Activated CD4-positive, alpha-beta T cell treated with anti-CD3 and anti-CD28 coated beads, Interleukin-2, amount 50 U/mL, for 48 hours (primary cell): Measurements from ENCODE around the gene XRCC1.
A peak's percentile ranks its signal among the peaks of the same experiment; 100 is the strongest.
"Not testable (repeated sequence)": the region's sequence is repeated elsewhere in the genome, so short reads cannot be mapped to it uniquely, and the experiment has no call there.

Experiments
- DNase-seq, 2 experiments: peaks; one replicate each; pipeline ENCODE4 v3.0.0-alpha.2; 2020

The XRCC1 gene

DNA sequence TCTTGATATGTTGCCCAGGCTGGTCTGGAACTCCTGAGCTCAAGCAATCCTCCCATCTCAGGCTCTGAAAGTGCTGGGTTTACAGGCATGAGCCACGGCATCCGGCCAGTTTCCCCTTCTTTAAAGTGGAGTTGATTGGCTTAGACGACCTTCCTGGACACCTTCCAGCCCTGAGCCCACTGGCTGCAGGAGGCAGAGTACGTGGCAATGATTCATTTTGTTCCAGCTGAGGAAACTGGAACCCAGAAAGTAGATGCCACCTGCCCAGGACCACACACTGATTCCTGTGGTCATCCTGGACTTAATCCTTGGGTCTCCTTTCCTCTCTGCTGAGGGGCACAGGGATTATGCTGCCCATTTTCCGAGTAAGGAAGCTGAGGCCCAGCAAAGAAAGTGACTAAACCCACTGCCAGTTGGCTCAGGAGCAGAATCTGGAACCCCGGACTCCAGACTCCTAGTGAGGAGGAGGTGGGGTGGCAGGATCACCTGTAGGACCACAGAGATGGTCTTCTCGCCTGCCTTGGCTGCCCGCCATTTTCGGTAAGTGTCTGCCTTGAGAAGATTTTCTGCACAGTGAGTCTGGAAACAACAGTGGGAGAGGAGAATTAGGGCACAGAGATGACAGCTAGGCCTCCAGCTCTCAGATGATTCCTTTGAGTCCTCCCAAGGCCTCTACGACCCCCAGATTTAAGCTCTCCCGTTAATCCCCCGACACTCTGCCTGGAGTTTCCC lies 737 bp downstream of the XRCC1 start:
- DNase-seq, result no peak

DNA sequence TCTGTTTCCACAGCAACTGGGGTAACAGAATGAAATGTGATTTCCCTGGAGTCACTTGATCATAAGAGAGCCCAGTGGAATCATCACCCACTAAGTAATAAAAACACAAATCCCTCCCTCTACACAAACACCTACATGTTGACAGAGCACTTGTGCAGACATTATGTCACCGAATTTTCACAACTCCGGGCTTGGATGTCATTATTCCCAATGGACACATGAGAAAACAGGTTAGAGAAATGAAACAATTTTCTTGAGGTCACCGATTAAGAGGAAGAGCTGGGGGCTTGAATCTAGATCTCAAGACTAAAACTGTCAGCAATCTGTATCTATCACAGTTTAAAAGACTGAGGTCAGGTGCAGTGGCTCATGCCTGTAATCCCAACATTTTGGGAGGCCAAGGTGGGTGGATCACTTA lies 3.1 kb downstream of the XRCC1 start:
- no peak for DNase-seq

DNA sequence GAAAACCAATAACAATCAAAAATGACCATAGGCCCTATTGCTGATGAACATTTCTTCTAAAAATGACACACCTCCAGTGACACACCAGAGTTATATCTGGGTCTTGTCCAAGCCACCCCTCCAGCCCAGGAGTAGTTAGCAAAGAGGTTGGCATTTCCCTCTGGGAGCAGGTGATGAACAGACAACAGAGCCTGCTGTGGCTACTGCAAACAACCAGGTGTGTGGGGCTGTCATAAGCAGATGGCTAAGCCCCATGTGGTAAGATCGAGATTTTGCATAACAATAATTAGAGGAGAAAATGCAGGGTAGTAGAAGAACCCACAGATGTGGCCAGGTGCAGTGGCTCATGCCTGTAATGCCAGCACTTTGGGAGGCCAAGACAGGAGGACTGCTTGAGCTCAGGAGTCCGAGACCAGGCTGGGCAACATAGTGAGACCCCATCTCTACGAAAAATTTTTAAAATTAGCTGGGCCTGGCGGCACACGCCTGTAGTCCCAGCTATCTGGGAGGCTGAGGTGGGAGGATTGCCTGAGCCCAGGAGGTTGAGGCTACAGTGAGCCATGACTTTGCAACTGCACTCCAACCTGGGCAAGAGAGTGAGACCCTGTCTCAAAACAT lies 5.0 kb downstream of the XRCC1 start:
- DNase-seq, result no peak

DNA sequence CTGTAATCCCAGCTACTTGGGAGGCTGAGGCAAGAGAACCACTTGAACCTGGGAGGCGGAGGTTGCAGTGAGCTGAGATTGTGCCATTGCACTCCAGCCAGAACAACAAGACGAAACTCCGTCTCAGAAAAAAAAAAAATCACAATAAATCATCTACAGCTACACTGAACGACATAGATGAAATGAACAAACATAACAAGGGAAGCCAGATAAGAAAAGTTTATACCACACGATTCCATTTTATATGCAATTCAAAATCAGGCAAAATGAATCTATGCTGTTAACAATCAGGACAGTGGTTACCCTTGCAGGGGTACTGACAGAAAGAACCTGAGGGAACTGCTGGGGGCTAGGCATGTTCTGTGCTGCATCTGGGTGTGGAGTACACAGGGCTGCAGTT lies 5.7 kb downstream of the XRCC1 start:
- DNase-seq, result no peak

DNA sequence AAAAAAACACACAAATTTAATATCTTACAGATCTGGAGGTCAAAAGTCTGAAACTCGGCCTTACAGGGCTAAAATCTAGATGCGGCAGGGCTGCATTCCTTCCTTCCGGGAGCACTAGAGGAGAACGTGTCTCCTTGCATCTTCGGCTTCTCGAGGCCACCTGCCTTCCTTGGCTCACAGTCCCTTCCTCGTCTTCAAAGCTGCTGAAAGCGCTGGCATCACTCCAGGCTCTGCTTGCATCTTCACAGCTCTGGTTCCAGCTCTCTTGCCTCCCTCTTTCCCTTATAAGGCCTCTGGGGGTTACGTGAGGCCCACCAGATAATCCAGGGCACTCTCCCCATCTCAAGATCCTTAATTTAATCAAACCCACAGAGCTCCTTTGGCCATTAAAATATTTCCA lies 10.5 kb downstream of the XRCC1 start:
- no peak for DNase-seq

DNA sequence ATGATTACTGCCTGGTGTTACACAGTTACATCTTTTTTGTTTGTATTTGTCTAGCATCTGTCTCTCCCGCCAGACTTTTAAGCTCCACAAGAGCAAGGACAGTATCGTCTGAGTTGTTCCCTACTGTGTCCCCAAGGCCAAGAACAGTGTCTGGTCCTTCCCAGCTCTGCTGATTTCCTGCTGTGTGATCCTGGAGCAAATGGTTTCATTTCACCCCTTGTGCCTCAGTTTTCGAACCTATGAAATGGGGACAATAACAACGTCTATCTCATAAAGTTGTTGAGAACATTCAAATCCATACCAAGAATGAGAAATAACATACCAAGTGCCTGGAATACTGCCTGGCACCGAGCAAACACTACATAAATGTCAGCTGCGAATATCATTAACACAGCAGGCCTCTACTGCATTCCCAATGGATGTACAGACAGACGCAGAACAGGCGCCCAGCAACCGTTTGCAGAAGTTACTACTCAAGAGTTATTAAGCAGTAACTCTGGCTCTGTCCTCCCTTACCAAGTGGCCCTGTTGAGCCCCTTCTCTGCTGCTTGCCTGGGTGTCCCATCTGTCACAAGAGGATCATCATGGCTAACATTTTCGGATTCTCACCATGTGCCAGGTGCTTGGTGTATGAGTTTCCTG lies 11.4 kb downstream of the XRCC1 start:
- no peak for DNase-seq

DNA sequence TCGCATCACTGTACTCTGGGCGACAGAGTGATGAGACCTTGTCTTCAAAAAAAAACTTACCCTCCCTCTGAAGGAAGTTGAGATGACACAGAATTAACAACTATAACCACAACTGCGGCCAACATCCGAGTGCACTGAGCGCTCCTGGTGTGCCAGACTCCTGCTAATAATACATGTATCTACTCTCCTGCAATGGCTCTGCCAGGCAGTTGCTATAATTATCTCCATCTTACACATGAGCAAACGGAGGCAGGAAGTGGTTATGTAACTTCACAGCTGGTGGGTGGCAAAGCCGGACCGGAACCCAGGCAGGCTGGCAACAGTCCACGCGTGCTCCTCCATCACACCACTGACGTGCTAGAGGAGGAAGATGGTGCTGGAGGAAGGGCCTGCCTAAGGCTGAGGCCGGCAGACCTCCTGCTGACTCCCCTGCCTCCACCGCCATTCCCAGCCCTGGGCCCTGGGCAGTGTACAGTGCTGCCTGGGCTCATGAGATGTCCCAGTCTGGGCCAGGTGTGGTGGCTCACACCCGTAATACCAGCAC lies 12.6 kb downstream of the XRCC1 start:
- peak; percentile 57 to 70 for DNase-seq

DNA sequence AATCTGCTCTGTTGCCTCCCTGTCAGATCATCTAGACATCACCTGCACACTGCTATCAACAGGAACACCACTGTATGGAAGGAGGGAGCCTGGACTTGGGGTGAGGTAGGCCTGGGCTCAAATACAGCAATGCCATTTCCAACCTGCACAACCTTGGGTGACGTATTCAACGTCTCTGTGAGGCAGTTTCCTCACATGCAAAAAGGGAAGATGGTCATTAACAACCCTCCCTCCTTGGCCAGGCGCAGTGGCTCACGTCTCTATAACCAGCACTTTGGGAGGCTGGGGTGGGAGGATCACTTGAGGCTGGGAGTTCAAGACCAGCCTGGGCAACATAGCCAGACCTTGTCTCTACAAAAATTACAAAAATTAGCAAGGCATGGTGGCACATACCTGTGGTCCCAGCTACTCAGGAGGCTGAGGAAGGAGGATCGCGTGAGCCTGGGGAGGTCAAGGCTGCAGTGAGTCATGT lies 13.1 kb downstream of the XRCC1 start:
- no peak for DNase-seq

DNA sequence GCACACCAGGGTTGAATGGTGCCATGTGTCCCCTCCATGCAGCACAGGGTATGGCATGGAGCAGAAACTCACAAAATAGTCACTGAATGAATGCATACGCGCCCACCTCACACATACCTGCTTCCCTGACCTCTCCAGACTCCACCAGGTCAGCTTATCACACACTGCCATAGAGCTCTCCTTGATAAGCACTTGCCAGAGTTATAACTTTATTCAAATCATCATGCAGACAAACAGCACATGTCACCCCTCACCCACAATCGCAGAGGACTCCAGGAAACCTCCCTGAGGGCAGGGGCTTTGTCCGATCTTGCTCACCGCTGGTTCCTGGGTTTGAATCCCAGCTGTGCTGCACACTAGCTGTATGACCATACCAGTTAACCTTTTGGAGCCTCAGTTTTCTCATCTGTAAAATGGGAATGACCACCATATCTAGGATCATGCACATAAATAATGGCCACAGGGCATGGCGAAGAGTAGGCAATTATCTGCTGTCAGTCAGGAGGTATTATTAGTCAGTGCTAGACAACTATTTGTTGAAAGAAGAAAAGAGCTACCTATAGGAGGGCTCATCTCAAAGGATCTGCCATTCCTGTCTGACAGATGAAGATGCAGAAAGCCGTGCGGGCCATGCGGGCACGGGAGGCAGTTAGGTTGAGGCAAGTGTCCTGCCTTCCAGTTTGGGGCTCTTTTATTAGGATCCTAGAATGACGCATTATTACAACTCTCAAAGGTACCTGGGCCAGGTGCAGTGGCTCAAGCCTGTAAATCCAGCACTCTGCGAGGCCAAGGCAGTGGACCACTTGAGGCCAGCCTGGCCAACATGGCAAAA lies 14.0 kb downstream of the XRCC1 start:
- no peak for DNase-seq

DNA sequence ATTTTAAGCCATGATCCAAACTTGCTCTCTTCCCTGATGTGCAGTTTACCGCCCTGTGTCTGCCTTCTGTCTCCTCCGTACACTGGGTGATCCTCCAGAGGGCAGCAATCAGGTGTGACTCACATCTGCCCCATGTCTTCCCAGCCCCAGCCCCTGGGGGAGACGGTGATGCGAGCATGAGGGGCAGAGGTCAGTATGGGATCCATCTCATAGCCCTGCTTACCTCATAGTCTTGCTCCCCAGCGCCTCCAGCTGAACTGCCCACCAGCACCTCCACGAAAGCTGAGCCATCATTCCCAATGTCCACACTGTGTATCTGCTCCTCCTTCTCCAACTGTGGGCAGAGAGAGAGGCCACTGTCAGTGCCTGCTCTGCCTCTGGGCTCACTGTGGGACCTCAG lies 14.6 kb downstream of the XRCC1 start:
- peak in 1 of 2 experiments; percentile 19 for DNase-seq

DNA sequence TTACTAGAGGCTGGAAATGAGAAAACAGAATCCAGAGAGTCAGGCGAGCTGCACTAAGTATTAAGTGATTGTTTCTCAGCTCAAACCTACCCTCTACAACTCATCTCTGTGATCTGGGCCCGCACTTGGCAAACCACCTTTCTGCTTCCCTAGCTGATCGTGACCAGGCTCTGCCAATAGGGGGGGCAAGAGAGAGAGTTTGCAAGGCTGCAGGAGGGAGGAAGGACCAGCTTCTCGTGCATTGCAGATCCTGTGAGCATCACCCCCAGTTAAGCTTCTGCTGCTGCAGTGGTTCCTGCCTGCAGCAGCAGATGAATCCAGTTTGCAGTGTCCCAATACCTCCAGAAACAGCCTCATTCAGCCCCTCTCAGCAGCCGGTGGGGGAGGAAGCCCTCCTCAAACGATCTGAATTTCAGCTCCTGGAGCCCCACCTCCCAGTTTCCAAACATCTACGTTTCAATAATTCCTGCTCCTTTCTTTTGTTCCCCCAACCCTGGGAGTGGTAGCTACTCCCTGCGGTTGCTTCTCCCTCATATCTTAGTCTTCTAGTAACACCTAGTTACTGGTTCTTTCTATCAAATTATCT lies 20.0 kb downstream of the XRCC1 start:
- DNase-seq, result peak; percentile 85 to 89

DNA sequence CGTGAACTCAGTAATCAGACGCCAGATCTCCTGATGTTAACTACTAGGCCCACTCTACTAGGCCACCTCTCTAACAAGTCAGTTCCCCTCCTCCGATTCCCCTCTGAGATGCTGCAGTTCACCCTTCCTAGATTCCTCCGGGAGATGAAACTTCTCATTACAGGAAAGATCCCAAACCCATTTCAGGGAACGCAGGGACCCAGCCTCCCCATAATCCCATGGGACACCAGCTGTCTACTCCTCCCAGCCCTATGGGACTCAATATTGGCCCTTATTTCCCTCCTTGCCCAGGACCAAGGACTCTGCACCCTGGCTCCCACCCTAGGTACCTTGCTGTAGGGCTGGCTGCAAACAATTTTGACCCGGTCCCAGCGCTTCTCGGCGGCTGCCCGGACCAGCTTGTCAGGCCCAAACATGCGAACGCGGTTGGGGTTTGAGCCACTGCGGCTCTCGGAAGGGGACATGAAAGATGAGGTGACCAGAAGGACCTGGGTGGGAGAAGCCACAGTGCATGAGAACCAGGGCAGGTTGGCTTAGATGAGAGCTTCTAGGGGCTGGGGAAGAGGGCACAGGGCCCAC lies 20.9 kb downstream of the XRCC1 start:
- no peak for DNase-seq

DNA sequence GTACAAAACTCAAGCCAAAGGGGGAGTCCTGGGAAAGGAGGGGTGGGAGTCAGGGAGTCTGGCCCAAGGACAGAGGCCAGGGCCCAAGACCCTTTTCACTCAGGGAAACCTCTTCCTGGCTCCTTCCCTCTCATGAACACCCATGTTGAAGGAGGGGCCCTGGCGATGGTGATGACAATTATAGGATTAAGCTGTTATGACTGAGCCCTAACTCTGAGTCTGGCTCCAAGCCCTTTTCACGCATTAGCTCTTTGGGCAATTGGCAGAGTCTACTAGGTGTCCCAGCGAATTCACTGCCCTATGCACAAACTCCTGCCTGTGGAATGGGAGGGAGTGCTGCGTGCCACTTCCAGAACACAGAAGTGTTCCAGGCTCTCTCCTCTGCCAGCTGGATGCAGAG lies 21.7 kb downstream of the XRCC1 start:
- DNase-seq, result no peak

DNA sequence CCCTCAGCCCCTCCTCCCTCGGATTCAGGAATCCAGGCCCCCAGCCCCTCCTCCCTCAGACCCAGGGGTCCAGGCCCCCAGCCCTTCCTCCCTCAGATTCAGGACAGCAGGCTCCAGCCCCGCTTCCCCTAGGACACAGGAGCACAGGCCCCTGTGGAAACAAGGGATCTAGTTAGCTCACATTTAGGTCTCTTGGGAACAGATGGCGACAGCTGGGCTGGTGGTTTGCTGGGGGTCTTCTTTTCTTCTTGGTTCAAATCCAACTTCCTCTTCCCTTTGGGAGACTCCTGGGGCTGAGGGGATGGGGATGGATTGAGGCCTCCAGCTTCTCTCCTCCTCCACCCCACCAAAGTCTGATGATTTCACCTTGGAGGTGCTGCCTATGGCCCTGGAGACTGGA lies 22.7 kb downstream of the XRCC1 start:
- DNase-seq, result no peak

DNA sequence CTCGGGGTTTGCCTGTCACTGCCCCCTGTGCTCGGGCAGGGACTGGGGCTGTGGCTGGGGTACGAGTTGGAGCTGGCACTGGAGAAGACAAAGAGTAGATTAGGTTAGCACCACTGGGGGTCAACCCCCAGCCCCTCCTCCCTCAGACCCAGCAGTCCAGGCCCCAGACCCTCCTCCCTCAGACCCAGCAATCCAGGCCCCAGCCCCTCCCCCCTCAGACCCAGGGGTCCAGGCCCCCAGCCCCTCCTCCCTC lies 23.2 kb downstream of the XRCC1 start:
- DNase-seq, result no peak

DNA sequence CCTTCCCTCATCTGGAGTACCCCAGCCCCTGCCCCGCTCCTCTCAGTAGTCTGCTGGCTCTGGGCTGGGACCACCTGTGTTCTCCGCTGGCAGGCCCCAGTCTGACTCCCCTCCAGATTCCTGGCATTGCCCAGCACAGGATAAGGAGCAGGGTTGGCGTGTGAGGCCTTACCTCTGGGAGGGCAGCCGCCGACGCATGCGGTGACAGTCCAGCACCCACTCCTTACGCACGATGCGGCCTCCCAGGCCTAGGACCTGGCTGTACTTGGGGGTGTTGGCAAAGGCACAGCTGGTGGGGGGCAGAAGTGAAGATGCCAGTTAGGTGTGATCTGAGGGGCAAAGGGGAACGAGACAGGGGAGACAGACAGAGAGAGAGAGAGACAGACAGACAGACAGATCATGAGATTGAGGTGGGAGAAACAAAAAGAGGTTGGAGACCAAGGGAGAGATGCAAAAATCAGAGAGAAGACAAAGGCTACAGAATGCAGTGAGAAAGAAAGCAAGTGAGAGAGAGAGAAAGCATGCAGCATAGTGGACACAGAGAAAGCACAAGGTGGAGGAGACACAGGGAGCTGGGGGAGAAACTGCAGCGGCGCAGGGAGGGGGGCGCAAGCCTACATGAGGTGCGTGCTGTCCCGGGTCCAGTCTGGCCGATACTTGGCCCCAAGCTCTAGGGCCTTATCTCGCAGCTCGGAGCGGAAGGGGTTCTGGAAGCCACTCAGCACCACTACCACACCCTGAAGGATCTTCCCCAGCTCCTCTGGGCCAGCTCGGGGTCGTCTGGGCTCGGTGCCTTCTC lies 23.7 kb downstream of the XRCC1 start:
- no peak for DNase-seq

DNA sequence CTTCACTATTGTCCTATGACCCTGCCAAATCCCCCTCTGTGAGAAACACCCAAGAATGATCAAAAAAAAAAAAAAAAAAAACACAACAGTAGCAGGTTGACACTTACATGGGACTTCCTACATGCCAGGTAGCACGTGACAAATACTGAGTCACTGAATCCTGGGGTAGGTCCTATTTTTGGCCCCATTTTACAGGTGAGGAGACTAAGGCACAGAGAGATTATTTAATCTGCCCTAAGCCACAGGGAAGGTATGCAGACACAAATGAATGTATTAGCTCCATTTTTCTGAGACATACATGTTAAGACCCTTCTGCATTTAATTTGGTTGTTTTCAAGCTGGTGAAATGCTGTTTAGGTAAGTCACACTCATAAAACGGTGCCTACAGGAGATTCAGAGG lies 26.6 kb downstream of the XRCC1 start:
- DNase-seq, result no peak

DNA sequence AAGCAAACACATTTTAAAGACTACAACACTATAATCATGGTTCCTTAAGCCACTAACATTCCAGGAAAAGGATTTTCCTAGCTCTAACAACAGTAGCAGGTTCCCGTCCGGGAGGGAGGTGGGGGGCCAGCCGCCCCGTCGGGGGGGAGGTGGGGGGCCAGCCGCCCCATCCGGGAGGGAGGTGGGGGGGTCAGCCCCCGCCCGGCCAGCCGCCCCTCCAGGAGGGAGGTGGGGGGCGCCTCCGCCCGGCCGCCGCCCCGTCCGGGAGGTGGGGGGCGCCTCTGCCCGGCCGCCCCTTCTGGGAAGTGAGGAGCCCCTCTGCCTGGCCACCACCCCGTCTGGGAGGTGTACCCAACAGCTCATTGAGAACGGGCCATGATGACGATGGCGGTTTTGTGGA lies 27.4 kb downstream of the XRCC1 start:
- not testable (repeated sequence) for DNase-seq

DNA sequence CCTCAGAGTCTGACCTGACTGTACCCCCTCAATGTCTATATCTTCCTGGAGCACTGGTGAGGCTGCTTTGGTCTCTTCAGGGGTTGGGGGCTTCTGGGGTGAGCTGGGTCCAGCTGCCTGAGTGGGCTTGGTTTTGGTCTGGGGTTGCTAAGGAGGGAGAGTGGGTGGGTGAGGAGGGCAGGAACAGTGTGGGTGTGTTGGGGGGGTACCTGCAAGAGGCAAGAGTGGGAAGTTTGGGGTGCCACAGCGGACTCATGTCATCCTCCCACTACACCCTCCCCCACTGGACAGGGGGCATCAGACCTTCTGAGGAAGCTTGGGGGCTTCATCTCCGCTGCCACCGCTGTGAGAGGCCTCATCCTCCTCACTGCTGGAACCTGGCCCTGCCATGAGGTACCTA lies 28.7 kb downstream of the XRCC1 start:
- no peak for DNase-seq

DNA sequence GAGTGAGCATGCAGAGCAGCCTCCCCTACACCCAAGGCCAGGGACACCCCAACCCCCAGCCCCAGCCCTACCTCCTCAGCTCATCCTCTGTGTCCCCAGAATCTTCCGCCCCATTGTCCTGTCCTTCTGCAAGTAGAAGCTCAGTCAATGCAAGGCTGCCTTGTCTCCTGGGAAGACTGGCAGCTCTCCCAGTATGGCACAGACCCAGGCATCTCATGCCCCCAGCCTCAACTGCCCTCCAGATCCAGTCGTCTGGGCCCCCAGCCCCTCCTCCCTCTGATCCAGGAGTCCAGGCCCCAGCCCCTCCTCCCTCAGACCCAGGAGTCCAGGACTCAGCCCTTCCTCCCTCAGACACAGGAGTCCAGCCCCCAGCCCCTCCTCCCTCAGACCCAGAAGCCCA lies 29.3 kb downstream of the XRCC1 start:
- DNase-seq, result no peak

DNA sequence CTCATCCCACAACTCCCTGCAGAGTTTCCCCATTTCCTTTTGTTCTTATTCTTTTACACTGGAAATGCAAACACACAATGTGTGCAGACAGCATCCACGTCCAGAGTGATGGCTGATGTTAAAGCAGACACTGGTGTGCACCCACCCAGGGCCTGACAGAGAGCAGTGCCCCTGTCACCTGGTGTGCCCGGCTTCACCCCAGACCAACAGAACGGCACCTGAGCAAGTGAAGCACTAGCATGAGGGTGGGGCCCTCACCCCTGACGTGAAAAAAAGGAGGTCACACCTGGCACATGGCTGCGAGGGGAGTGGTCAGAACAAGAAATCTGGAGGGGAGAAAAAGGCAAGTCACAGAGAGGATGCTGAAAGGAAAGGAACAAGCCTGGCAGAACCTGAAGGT lies 30.1 kb downstream of the XRCC1 start:
- DNase-seq, result no peak

DNA sequence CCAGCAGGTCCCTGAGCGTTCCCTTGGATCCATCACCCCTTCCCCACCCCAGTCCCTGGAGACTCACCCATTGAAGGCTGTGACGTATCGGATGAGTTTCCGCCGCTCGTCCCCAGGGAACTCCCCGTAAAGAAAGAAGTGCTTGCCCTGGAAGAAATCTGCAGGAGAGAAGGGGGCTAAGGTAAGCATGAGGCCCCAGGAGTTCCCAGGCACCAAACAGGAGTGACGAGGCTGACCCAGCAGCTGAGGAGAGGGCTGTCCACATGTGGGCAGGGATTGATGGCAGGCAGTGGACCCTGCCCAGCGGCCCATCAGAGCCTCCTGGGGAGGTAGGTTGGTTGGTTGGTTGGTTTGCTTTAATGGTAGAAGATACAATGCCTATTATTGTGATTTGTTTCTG lies 31.2 kb downstream of the XRCC1 start:
- no peak for DNase-seq
